Chondrocyte (in vitro differentiated cells): ENCODE data around the gene CLEC16A. TPM values are rescaled to one million over a fixed set of nuclear protein-coding genes. Genes with fewer than 3 reads are reported as not detected.
"Not testable (repeated sequence)": the region's sequence is repeated elsewhere in the genome, so short reads cannot be mapped to it uniquely, and the experiment has no call there.

Source experiments
- DNase-seq: peaks from one replicate; pipeline ENCODE4 v3.0.0; 2021; ENCODE audit warnings: mixed read lengths, low spot score
- H3K27ac Mint-ChIP-seq: one replicate; pipeline ENCODE4 v1.8.0; 2021; ENCODE audit warnings: mild to moderate bottlenecking, moderate library complexity, mixed read lengths; ENCODE audit not compliant: unreplicated experiment
- H3K27me3 Mint-ChIP-seq: 2 replicates; pipeline ENCODE4 v1.8.0; 2021; ENCODE audit warnings: low read depth, mixed read lengths
- H3K36me3 Mint-ChIP-seq: 2 replicates; pipeline ENCODE4 v1.8.0; 2021; ENCODE audit warnings: low read depth, mixed read lengths
- H3K4me1 Mint-ChIP-seq: 2 replicates; pipeline ENCODE4 v1.8.0; 2021; ENCODE audit warnings: low read depth, mild to moderate bottlenecking, mixed read lengths
- H3K4me3 Mint-ChIP-seq: one replicate; pipeline ENCODE4 v1.8.0; 2021; ENCODE audit warnings: mild to moderate bottlenecking, moderate library complexity, mixed read lengths; ENCODE audit not compliant: unreplicated experiment
- H3K9me3 Mint-ChIP-seq: 2 replicates; pipeline ENCODE4 v1.8.0; 2021; ENCODE audit warnings: low read depth, mixed read lengths
- total RNA-seq: library from RNA; stranded (reverse); gene quantifications from 3 replicates; pipeline ENCODE4 v1.2.1, GENCODE V29; 2021
- TF ChIP-seq, protein P1 (sequence below): fragments of 200-600 bp; sonication (generic); IDR thresholded peaks from 2 replicates; pipeline ENCODE4 v1.5.0; 2021; ENCODE audit warnings: antibody characterized with exemption, mild to moderate bottlenecking, moderate library complexity

CLEC16A gene
- total RNA-seq, 1 donor from 2014 or later: 17.9 TPM

DNA sequence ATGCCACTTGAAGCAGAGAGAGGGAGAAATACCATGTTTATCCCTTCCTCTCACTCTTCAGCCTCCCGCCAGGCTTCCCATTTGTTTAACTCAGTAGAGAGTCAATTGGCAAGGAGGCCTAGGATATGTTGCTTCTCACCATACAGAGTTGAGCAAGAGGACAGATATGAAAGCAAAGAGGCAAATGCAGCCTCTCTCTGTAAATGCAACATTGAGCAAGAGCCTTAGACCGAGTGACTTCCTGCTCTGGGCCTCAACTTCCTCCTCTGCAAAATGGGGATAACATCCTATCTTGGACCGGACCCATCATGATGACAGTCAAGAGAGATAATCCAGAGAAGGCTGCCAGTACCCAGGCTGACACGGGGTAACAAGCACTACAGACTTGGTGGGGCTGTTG lies 274.8 kb downstream of the CLEC16A start:
- H3K27me3 Mint-ChIP-seq: peaks cover 2% of the 10 kb centered on the region
- TF ChIP-seq, protein P1, sequence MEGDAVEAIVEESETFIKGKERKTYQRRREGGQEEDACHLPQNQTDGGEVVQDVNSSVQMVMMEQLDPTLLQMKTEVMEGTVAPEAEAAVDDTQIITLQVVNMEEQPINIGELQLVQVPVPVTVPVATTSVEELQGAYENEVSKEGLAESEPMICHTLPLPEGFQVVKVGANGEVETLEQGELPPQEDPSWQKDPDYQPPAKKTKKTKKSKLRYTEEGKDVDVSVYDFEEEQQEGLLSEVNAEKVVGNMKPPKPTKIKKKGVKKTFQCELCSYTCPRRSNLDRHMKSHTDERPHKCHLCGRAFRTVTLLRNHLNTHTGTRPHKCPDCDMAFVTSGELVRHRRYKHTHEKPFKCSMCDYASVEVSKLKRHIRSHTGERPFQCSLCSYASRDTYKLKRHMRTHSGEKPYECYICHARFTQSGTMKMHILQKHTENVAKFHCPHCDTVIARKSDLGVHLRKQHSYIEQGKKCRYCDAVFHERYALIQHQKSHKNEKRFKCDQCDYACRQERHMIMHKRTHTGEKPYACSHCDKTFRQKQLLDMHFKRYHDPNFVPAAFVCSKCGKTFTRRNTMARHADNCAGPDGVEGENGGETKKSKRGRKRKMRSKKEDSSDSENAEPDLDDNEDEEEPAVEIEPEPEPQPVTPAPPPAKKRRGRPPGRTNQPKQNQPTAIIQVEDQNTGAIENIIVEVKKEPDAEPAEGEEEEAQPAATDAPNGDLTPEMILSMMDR: no peak
- peaks cover 18% of the 10 kb centered on the region for H3K9me3 Mint-ChIP-seq
- no peak overlapping the region for H3K4me3 Mint-ChIP-seq
- DNase-seq: no peak
- H3K36me3 Mint-ChIP-seq: peaks cover 5% of the 10 kb centered on the region
- peaks cover 3% of the 10 kb centered on the region for H3K4me1 Mint-ChIP-seq
- no peak overlapping the region for H3K27ac Mint-ChIP-seq

DNA sequence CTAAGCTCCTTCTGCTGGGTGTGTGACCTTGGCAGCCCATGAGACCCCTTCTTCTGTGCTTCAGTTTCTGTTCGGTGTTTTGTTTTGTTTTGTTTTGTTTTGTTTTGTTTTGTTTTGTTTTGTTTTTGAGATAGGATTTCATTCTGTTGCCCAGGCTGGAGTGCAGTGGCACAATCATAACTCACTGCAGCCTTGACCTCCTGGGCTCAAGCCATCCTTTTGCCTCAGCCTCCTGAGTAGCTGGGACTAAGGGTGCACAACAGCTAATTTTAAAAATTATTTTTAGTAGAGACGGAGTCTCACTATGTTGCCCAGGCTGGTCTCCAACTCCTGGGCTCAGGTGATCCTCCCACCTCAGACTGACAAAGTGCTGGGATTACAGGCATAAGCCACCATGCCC lies 276.1 kb downstream of the CLEC16A start:
- not testable (repeated sequence) for H3K36me3 Mint-ChIP-seq, H3K27ac Mint-ChIP-seq, H3K27me3 Mint-ChIP-seq, H3K4me1 Mint-ChIP-seq, H3K4me3 Mint-ChIP-seq, DNase-seq
- H3K9me3 Mint-ChIP-seq: peaks cover 18% of the 10 kb centered on the region

DNA sequence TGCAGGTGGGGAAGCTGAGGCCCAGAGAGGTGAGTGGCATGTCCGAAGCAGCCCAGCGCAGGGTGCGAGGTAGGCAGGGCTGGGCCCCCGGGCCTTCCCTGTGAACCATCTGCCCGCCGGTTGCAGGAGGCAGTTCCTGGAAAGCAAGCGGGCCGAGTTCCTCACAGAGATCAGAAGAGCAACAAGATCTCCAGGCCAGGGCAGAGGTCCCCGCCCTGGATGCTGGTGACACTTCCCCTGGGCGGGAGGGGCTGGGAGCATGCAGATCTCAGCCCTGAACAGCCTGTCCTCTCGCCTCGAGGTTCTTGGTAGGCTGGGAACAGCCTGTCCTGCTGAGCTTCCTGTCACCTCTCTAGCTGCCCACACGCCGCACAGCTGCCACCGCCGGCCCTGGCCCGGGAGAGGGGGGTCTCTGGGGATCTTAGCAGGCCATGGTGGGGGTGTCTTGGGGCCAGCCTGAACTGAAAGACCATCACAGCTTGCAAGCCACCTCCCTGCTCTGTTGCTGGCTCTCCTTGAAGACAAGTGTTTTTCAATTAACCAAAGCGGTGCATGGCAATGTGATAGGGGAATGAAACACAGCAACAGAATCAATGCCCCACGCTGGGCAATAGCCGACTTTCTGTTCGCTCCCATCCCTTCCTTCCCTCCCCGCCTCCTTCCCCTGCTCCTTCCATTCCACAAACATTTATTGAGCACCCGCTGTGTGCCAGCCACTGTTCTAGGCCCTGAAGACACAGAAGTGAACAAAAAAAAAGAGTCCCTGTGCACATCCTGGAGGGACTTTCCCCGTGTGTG lies 279.9 kb downstream of the CLEC16A start:
- Mint-ChIP-seq H3K27ac (no peak overlapping the region), H3K4me1 (peaks cover 9% of the 10 kb centered on the region), H3K9me3 (no peaks in the 10 kb centered on the region), H3K36me3 (no peaks in the 10 kb centered on the region), H3K4me3 (no peak overlapping the region), H3K27me3 (peaks cover 4% of the 10 kb centered on the region)
- TF ChIP-seq, protein P1: no peak
- DNase-seq: no peak

DNA sequence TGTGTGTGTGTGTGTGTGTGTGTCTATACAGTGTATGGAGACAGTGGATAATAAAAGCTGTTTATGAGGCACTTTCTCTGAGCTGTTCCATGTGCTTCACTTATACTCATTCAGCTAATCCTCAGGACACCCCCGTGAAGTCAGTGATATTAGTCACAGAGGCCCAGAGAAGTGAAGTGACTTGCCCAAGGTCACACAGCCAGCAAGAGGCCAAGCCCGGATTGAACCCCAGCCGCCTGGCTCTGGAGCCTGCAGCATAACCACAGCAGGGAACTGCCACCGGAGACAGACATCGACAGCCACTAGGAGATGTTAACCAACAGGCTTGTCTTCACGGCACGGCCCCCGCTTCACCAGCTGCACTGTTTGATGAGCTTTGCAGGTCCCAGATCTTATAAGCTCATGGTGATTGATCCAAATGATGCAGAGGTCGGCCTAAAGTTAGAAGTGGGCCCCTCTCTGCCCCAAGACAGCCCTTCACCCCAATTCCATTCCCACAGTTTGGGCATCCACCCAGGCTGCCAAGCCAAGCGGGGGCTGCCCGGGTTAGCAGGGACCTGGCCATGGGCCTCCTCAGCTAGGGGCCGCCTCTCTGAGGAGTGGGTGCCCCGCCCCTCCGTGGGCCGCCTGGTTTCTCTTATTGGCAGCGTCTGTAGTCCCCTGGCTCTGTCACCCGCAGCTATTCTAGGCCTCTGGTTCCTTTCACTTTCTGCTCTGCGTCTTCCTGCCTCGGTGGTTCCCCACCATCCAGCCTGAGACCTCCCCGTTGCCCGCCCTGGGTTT lies 280.7 kb downstream of the CLEC16A start:
- Mint-ChIP-seq H3K4me3 (no peak overlapping the region), H3K9me3 (no peaks in the 10 kb centered on the region), H3K27ac (no peak overlapping the region)

DNA sequence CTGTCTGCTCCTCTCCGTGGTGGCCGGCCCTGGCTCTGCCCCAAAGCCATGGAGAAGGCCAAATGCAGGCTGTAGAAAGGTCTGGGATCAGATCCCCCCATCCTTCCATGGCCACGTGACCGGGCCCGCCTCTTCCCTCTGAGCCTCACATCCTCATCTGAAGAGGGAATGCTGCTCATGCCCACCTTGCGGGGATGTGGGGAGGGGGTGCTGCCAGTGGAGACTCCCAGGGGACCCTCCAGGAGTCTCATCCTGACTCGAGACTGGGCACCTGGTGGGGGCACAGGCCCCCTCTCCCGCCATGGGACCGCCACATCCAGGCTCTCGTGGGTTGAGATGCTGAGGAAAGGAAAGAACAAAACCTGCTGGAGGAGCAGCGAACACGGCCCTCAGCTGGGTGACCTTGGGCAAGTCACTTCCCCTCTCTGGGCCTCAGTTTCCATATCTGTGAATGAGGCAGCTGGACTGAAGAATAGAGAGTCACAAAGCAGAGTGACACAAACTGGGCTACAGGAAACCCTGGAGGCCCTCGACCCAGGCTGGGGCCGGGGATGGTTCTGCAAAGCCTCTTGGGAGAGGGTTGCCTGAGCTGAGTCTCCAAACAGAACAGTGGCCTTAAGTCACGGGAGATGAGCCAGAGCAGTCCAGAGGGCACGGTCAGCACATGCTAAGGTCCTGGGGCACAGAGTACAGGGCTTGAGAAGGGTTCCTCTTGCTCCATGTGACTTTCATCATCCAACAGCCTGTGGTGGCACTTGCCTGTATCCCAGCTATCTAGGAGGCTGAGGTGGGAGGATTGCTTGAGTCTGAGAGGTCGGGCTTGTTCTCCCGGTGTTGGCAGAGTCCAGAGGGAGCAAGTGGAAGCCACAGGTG lies 281.5 kb downstream of the CLEC16A start:
- no peaks in the 10 kb centered on the region for H3K36me3 Mint-ChIP-seq
- peaks cover 4% of the 10 kb centered on the region for H3K27me3 Mint-ChIP-seq
- TF ChIP-seq, protein P1: no peak
- no peak overlapping the region for H3K27ac Mint-ChIP-seq
- no peak overlapping the region for H3K4me3 Mint-ChIP-seq
- no peaks in the 10 kb centered on the region for H3K9me3 Mint-ChIP-seq
- H3K4me1 Mint-ChIP-seq: peaks cover 9% of the 10 kb centered on the region
- DNase-seq: no peak

More for the DNA sequence above, 280.7 kb downstream of the CLEC16A start:
- peaks cover 9% of the 10 kb centered on the region for H3K4me1 Mint-ChIP-seq
- H3K36me3 Mint-ChIP-seq: no peaks in the 10 kb centered on the region
- TF ChIP-seq, protein P1: no peak
- DNase-seq: no peak
- peaks cover 4% of the 10 kb centered on the region for H3K27me3 Mint-ChIP-seq
